MCF 10A (cell line): Measurements from ENCODE around the gene DNM2. TPM values are rescaled to one million over a fixed set of nuclear protein-coding genes. Genes with fewer than 3 reads are reported as not detected.

ENCODE experiments used
- BruUV-seq: library from RNA; stranded (reverse); fragments of 400-500 nt; replicated peaks from 2 replicates; lab custom pipeline; 2021; lab: Mats Ljungman, UMichigan
- CTCF ChIA-PET: fragments of 300-600 bp; sonication (Branson Sonifier 250); formaldehyde crosslinking; extraction: SDS; loops from one replicate; lab custom pipeline; 2021; ENCODE audit warnings: antibody characterized with exemption, inconsistent platforms; lab: Yijun Ruan, JAX
- POLR2A ChIA-PET: fragments of 300-600, 350-650 bp; sonication (Branson Sonifier 250); formaldehyde crosslinking; extraction: SDS; loops from one replicate; lab custom pipeline; 2020; ENCODE audit warnings: antibody characterized with exemption, inconsistent platforms; lab: Yijun Ruan, JAX
- DNase-seq: peaks from one replicate; pipeline ENCODE4 v3.0.0-alpha.2; 2018; ENCODE audit not compliant: unreplicated experiment
- H3K27ac Mint-ChIP-seq: one replicate; pipeline ENCODE4 v1.8.0; 2022; ENCODE audit warnings: mild to moderate bottlenecking, low read depth, mixed read lengths; ENCODE audit not compliant: unreplicated experiment
- H3K27me3 Mint-ChIP-seq: one replicate; pipeline ENCODE4 v1.8.0; 2022; ENCODE audit warnings: mixed read lengths; ENCODE audit not compliant: insufficient read depth, unreplicated experiment
- H3K36me3 Mint-ChIP-seq: one replicate; pipeline ENCODE4 v1.8.0; 2022; ENCODE audit warnings: mild to moderate bottlenecking, moderate library complexity, mixed read lengths; ENCODE audit not compliant: insufficient read depth, unreplicated experiment
- H3K4me1 Mint-ChIP-seq: one replicate; pipeline ENCODE4 v1.8.0; 2022; ENCODE audit warnings: mixed read lengths; ENCODE audit not compliant: insufficient read depth, unreplicated experiment
- H3K4me3 Mint-ChIP-seq: one replicate; pipeline ENCODE4 v1.8.0; 2022; ENCODE audit warnings: mild to moderate bottlenecking, moderate library complexity, mixed read lengths; ENCODE audit not compliant: unreplicated experiment
- H3K9me3 Mint-ChIP-seq: one replicate; pipeline ENCODE4 v1.8.0; 2022; ENCODE audit warnings: mixed read lengths; ENCODE audit not compliant: unreplicated experiment
- intact Hi-C: fragments of 100-400 bp; cut with micrococcal nuclease; formaldehyde crosslinking; loops from 2 replicates; pipeline ENCODE4 v1.14.1; 2022
- total RNA-seq: library from RNA; stranded (reverse); gene quantifications from 2 replicates; pipeline ENCODE4 v1.2.3, GENCODE V29; 2022
- TF ChIP-seq, protein P1 (sequence below): fragments of 200-600 bp; IDR thresholded peaks from one replicate; pipeline ENCODE4 v1.8.0; 2022; ENCODE audit warnings: antibody characterized with exemption, mild to moderate bottlenecking; ENCODE audit not compliant: unreplicated experiment

The DNM2 gene
- total RNA-seq, 1 experiment from 2014 or later = 114 TPM

DNA sequence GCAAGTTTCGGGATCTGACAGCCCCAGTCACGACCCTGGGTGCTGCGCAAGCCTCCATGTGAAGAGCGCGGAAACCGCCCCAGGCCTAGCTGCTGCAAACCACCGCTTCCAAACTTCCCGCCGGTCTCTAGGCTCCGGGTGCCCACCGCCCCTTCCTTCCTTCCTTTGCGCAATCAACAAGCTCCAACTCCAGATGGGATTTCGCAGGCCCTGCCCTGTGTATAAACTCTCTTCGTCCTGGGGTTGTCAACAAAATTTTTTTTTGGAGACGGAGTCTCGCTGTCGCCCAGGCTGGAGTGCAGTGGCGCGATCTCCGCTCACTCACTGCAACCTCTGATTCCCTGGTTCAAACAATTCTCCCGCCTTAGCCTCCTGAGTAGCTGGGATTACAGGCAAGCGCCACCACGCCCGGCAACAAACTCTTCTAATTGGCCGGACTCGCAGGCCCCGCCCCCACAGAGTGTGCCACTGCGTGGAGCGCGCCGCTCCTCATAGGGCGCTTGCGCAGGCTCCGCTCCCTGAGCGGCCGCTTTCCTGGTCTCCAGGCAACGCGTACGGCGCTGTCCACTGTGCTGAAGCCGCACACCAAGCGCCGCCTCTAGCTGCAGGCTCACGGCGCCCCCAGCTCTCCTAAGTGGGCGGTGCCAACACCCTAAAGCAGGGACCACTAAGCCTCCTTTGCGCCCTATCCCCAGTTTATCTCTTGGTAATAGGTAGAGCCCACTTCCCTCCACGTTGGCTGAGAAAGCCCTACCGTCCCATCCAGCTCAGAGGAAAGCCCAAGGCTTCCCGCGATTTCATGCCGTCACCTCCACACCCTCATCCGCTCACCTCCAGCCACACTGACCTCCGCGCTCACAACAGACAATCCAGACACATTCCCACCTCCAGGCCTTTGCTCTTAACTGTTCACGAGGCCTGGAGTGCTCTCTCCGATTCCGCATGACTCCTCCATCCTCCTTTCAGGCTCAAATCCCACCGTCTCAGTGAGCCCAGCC lies 22.2 kb upstream of the DNM2 start:
- CTCF ChIA-PET = interaction anchor here (0.5 to 5.3 kb wide), 4 partner anchors 23 to 212 kb away, joined by 3 to 43 read pairs (median 4); no protein-coding TSS in a partner anchor
- intact Hi-C loops = loop anchor here (2.0 to 10.0 kb wide), 3 partner anchors 43 to 221 kb away; no protein-coding TSS in a partner anchor
- Mint-ChIP-seq H3K36me3 (peaks cover 27% of the 10 kb centered on the region), H3K4me1 (peaks cover 11% of the 10 kb centered on the region), H3K9me3 (no peaks in the 10 kb centered on the region), H3K27me3 (no peaks in the 10 kb centered on the region), H3K27ac (no peak overlapping the region), H3K4me3 (peak overlapping the region; percentile 66)
- TF ChIP-seq, protein P1, sequence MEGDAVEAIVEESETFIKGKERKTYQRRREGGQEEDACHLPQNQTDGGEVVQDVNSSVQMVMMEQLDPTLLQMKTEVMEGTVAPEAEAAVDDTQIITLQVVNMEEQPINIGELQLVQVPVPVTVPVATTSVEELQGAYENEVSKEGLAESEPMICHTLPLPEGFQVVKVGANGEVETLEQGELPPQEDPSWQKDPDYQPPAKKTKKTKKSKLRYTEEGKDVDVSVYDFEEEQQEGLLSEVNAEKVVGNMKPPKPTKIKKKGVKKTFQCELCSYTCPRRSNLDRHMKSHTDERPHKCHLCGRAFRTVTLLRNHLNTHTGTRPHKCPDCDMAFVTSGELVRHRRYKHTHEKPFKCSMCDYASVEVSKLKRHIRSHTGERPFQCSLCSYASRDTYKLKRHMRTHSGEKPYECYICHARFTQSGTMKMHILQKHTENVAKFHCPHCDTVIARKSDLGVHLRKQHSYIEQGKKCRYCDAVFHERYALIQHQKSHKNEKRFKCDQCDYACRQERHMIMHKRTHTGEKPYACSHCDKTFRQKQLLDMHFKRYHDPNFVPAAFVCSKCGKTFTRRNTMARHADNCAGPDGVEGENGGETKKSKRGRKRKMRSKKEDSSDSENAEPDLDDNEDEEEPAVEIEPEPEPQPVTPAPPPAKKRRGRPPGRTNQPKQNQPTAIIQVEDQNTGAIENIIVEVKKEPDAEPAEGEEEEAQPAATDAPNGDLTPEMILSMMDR = no peak
- POLR2A ChIA-PET = interaction anchor here (0.7 to 1.9 kb wide), 3 partner anchors 18 to 40 kb away, joined by 3 to 9 read pairs (median 5); partner anchors contain the start of gene DNM2
- BruUV-seq = no TSS peak
- peak; percentile 95 for DNase-seq

DNA sequence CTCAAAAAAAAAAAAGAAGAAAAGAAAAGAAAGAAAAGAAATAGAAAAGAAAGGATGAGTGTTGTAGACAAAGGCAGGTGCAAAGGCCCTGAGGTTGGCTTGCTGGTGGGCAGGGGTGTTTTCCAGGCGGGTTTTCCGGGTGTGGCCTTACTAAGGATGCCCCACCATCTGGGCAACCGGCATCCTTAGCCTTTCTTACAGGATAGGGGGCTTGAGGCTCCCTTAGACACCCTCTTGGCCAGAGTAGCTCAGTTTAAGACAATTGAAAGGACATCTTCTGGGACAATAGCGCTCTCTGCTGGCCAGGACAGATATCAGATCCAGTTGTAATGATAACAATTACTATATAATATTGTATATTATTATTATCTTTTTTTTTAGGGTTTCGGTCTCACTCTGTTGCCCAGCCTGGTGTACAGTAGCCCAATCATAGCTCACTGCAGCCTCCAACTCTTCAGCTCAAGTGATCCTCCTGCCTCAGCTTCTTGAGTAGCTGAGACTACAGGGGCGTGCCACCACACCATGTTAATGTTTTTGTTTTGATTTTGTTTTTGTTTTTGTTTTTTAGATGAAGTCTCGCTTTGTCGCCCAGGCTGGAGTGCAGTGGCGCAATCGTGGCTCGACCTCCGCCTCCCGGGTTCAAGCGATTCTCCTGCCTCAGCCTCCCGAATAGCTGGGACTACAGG lies 18.1 kb upstream of the DNM2 start:
- Mint-ChIP-seq H3K4me1 (peaks cover 11% of the 10 kb centered on the region), H3K9me3 (no peaks in the 10 kb centered on the region), H3K36me3 (peaks cover 13% of the 10 kb centered on the region), H3K27ac (no peak overlapping the region), H3K4me3 (no peak overlapping the region), H3K27me3 (no peaks in the 10 kb centered on the region)
- POLR2A ChIA-PET = interaction anchor here (0.6 to 3.8 kb wide), 5 partner anchors 18 to 211 kb away, joined by 3 to 25 read pairs (median 5); partner anchors contain the start of gene DNM2
- intact Hi-C loops = loop anchor here (1.0 to 10.0 kb wide), 3 partner anchors 55 to 225 kb away; no protein-coding TSS in a partner anchor
- DNase-seq = peak; percentile 73
- no TSS peak for BruUV-seq
- CTCF ChIA-PET = interaction anchor here (0.6 to 7.3 kb wide), 22 partner anchors 8 to 745 kb away, joined by 3 to 55 read pairs (median 4); partner anchors contain the start of gene DNM2
- TF ChIP-seq, protein P1 = peak; percentile 64

DNA sequence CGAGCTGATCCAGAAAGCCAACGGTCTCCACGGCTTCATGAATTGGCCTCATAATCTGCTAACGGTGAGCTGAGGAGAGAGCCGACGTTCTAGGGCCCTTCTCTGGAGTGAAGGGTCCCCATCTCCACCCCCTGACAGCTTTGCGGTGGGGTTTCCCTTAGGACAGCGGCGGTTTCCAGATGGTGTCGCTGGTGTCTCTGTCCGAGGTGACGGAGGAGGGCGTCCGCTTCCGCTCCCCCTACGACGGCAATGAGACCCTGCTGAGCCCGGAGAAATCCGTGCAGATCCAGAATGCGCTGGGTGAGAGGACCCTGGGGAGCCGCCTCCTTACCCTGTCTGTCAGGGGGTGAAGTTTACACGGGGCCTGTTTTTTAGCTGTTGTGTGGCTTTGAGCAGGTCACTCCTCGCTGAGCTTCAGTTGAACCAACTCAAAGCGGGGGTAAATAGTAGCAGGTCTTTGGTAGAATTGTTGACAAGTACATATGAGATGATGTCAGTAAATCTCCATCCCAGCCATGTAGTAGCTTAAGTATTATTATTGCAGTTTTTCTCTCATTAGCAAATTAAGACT lies 15.8 kb upstream of the DNM2 start:
- Mint-ChIP-seq H3K4me3 (peak overlapping the region; percentile 82), H3K36me3 (peaks cover 11% of the 10 kb centered on the region), H3K4me1 (no peaks in the 10 kb centered on the region), H3K27me3 (no peaks in the 10 kb centered on the region), H3K27ac (peak overlapping the region; percentile 72), H3K9me3 (no peaks in the 10 kb centered on the region)
- ChIA-PET POLR2A (interaction anchor here (0.5 to 3.8 kb wide), 11 partner anchors 12 to 134 kb away, joined by 3 to 25 read pairs (median 4); partner anchors contain the start of genes DNM2 and TMED1), CTCF (interaction anchor here (0.6 to 7.3 kb wide), 12 partner anchors 15 to 306 kb away, joined by 3 to 55 read pairs (median 4); partner anchors contain the start of genes DNM2 and TMED1)
- intact Hi-C loops = no loop called here
- TF ChIP-seq, protein P1 = no peak
- BruUV-seq = no TSS peak
- DNase-seq = no peak
